ENCODE results near the gene DOCK10.

The DOCK10 gene

GRCh38 chr2:224816816-224817215, 225.5 kb downstream of the DOCK10 start:
- DNase-seq = no peak

DNA sequence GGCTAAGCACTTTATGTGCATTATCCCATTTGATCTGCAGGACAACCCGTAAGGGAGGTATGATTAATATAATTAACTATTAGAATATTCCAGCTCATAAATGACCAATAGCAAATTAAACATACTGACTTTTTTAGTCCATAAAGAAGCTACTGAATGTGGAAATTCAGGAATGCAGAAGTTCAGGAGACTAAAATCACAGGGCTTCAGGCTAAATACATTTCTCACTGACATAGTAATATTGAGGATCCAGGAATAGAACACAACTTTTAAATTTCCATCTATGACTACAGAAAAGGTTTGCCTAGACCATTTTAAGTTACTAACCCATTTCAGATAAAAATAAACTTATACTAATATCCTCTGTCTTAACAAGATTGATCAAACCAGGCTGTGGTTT, 228.7 kb downstream of the DOCK10 start:
- DNase-seq = no peak

GRCh38 chr2:224807153-224807964, 234.9 kb downstream of the DOCK10 start:
- no peak for DNase-seq

- DNase-seq = no peak
Observed at GRCh38 chr2:224803930-224804329, 238.3 kb downstream of the DOCK10 start.

GRCh38 chr2:224802407-224802806, 239.9 kb downstream of the DOCK10 start:
- DNase-seq = no peak

- DNase-seq = no peak
Observed at GRCh38 chr2:224801360-224801759, 240.9 kb downstream of the DOCK10 start.

DNA sequence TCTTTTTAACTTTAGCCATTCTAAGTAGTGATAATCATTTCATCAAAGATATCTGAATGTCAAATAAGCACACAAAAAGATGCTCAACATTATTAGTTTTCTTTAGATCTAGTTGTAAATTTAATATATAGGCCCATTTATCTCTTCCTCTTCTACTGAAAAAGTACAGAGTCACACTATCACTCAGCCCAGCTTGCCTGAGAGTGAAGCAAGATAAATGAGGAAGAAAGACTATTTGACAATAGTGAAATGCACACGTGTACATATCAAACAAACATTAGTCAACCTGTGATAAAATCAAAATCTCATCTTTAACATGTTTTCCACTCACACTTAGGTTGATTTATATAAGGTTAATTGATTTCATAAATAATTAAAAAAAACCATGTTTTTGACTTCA, 242.6 kb downstream of the DOCK10 start:
- DNase-seq = no peak

DNA sequence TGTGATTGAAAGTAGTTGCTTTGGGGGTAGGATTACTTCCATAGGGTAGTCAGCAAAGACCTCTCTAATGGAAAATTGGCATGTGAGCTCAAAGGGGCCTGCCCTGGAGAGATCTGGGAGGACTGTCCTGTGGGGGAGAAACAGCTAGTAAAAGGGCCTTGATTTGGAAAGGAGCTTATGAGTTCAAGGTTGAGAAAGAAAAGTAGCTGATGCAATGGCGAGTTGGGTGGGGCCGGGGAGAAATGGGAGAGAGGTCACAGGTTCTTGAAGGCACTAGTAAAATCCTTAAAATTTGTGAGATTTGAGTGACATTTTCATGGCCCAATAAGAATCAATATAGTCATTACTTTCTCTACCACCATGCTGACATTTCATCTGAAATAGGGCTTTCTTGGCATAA, 244.1 kb downstream of the DOCK10 start:
- no peak for DNase-seq

DNA sequence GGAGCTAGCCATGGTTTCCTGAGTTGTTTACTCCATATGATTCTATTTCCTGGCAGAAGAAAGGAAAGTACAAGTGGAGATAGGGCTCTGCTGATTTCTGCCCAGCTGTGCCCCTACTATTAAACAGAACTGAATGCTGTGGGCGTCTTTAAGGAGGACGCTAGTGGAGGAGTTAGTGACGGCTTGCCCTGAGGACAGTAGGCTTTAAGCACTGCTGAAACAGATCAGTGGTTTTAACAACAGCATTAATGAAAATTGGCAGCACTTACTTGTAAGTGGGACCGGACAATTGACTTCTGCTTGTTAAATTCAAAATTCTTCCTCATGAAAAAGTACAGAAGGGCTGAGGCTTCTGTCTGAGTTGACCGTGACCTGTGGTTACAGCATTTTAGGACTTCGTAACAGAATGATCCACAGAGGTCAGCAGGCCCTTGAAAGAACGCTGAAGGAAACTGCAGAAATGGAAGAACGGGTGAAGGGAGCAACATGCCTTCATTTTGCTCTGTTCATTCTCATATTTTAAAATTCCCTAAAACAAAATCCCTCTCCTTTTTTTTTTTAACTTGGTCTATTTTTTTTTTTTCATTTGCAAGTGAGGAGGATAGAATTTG, 245.5 kb downstream of the DOCK10 start:
- no peak for DNase-seq

DNA sequence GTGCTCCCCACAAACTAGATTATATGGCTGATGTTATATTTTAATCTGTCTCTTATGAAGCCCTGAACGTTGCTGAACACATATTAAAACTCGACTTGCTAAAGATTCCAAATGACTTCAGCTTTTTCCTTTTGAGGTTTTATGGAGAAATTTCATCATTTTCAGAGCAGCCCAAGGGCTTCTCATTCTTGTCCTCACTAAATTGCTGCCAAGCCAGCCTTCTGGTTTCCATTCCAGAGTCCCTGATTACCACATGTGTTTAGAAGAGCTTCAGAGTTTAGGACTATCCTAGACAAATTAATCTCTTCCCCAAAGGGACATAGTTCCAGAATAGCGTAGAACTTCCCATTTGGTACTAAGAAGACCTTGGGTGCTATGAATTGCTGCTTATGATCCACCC, 248.3 kb downstream of the DOCK10 start:
- no peak for DNase-seq

DNA sequence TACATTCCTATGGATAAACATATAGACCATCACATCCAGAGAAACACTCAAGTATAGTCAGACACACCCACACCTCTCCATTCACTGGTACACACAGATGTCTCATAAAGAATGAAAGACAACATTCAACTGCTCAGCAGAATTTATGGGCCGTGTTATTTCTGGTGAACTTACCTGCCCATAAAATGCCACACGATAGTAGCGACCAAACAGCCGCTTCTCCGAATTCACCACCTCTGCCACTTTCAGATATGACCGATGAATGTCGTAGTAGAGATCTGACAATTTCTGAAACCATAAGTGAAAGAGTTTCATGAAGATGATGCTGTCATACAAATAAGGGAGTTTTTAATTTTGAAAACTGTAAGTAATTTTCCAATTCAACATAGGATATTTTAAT, 255.4 kb downstream of the DOCK10 start:
- no peak for DNase-seq

- DNase-seq = no peak
Observed at GRCh38 chr2:224781400-224781799, 260.9 kb downstream of the DOCK10 start.

- no peak for DNase-seq
Observed at GRCh38 chr2:224780823-224781222, 261.4 kb downstream of the DOCK10 start.

DNA sequence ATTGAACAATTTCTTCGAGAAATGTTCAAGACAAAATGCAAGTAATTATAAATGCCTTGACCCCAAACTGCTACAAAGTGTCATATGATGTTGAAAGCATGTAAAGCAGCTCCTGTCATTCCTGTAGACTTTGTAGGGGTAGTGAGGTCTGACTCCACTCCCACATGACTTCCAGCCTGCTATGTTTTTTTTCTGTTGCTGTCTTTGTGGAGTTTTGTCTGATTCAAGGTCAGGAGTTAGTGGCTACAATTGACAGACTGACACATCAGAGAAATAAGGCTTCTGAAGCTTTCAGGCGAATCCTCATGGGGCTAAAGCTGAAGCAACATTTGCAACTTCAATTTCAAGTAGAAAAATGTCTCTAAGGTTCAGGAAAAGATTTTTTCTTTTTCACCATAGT, 262.2 kb downstream of the DOCK10 start:
- no peak for DNase-seq

DNA sequence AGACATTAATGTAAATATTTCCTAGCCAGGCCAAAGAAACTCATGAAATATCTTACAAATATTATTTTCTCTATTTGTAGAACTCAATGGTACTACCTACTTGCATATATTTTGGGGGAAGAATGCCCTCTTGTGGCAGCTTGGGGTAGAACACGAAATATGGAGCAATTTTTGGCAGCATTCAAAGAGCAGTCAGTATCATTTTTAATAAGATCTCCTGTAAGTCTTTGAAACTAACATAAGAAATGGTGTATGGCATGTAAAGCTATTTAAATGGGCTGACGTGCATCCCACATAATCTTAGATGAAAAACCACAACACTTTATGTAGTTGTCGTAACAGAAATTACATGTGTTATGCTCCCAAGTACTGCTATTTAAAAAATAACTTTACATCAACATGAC, 263.8 kb downstream of the DOCK10 start:
- DNase-seq = no peak

GRCh38 chr2:224777559-224777930, 264.7 kb downstream of the DOCK10 start:
- no peak for DNase-seq

- DNase-seq = no peak
Observed at GRCh38 chr2:224776795-224777558, 265.3 kb downstream of the DOCK10 start.

DNA sequence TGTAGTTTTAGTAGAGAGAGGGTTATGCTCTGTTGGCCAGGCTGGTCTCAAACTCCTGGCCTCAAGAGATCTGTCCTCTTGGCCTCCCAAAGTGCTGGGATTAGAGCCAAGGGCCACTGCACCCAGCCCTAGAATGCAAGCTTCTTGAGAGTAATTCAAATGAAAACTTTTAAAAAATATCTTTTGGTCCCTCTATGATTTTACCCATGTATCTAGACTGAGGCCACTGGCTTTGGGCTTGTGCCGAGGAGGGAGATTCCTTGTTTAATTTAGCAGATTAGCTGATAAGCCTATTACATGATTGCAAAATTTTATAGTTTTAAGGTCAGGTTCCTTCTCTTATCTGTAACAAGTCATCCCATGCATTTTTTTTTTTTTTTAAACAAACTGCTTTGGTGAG, 266.6 kb downstream of the DOCK10 start:
- no peak for DNase-seq

DNA sequence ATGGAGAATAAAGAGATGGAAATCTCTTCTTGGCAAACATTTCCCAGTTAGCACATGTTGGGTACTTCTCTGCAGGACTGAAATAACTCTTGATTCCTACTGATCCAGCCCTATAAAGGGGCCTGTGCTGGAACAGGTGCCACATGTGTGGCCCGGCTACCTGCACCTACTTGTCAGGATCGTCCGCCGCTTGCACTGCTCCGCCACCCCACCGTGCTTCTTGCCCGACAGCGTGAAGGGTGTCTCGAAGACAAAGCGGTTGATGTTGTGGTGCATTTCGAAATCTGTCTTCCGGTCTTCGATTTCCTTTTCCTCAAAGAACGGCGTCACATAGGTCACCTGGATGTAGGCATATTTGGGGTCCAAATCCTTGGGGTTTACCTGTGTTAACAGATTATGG, 267.5 kb downstream of the DOCK10 start:
- no peak for DNase-seq

DNA sequence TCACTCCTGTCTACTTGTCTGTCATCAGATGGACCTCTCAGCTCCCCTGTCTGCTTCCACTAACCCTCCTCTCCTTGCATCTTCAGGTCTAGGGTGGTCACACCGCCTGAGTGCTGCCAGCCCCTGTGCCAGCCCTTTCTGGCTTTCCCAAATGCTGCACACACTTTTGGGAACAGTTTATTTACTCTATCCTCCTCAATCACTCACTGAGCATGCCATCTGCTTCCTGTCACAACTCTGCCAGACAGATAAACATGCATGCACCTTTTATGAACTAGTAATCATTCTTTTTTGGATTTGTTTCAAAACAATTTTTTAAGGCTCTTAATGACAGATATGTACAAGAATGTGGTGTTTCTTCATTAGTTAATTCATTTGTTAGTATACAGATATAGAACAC, 269.8 kb downstream of the DOCK10 start:
- DNase-seq = no peak

GRCh38 chr2:224769489-224769888, 272.8 kb downstream of the DOCK10 start:
- no peak for DNase-seq

DNA sequence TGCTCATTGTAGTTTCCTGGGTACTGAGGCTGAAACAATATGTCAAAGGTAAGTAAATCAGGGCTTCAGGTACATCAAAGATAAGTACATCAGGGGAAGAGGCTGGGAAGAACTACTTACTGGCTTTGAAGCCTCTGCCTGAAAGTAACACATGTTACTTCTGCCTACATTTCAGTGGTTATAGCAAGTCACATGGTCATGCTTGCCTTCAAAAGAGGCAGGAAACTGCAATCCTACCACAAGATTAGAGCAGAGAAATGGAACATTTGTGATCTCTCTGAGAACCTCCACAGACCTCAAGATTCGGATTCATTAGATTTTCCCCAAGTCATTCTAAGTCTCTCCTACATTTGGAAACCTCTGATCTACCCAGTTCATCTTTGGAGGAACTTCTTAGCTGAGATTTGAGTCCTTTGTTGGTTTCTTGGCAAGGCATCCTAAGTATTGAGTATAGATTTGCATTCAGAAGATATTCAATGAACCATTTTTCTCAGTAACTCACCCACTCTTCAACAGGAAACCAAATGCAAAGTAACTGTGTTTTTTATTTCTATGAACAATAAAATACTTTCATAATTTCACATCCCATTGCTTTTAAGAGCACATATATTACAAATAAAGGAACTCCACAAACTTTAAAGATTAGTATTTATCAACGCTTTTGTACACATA, 277.6 kb downstream of the DOCK10 start:
- DNase-seq = no peak

DNA sequence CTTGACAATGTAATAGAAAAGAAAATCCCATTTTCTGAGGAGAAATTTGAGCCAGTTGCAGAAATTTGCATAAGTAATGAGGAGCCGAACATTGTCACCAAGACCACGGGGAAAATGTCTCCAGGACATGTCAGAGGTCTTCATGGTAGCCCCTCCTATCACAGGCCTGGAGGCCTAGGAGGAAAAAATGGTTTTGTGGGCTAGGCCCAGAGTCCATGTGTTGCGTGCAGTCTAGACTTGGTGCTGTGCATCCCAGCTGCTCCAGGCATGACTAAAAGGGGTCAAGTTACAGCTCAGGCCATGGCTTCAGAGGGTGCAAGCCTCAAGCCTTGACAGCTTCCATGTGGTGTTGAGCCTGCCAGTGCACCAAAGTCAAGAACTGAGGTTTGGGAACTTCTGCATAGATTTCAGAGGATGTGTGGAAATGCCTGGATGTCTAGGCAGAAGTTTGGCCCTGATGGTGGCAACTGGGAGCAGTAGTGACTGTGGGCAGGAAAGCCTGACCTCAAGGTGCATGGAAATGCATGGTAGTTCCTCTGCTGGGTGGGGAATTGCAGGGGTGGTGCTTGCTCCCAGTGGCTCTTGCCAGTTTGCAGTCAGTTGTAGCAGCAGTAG, 284.2 kb downstream of the DOCK10 start:
- no peak for DNase-seq
